GM21723 (cell line): ENCODE data around the gene TRPV3.
"Not testable (repeated sequence)": the region's sequence is repeated elsewhere in the genome, so short reads cannot be mapped to it uniquely, and the experiment has no call there.

Experiments
- ATAC-seq: cut with Tn5 transposase; IDR thresholded peaks from one replicate; pipeline ENCODE4 v1.9.1; 2021; ENCODE audit warnings: mild to moderate bottlenecking, moderate library complexity; ENCODE audit not compliant: unreplicated experiment

TRPV3 gene

DNA sequence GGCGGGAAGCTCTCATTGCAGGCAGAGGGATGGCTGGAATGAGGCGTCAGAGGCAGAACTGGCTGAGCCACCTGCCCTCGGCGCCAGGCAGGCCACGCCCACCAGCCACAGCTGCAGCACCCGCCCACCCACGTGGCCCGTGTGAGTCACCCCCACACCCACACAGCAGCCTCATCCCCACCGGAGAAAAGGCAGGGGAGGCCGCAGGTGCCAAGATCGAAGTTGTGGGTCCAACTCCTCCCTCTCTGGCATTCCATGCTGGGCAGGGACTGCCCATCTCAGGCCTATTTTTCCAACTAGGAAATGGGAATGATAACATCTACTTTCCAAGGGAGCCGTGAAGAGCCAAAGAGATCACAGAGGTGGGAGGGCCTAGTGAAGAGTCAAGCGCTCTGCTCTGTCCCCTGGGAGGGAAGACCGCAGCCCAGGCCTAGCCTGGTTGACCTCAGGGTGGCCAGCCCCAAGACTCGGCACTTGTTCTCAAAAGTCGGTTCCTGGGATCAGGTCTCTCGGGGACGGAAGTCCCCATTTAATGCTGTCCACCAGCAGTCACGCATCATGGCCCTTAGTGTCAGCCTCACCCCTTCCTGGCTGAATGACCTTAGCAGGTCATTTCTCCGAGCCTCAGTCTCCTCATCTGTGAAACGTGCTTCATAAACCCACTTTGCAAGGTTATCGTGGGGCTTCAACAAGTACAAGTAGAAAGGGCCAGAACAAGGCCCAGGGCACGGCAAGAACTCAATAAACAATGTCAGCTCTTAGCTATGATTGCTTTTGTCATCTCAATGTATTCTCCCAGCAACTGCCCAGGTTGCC is at the start of gene TRPV3:
Gene TRPV3, minus strand, starts transcription at position 45 of the 816 bp plus-strand sequence. CDS start 2,962 bp downstream, outside the sequence.
- ATAC-seq: peak; percentile 37

DNA sequence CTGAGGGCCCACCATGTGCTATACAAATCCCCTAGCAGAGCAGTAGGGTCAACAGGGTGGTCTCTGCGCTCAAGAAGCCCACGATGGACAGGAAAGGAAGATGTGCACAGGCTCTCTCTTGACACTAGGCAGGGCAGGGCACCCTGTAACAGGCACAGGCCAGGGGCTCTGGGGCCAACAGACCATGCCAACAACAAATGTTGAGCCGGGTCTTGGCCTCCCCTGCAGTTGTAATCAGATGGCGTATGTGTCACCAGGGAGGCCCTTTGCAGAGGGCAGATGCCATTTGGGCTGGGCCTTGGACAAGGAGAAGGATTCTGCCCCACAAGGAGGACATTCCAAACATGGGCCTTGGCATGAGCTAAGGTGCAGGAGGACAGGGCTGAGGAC is 46.3 kb upstream of the TRPV3 start:
- no peak for ATAC-seq

DNA sequence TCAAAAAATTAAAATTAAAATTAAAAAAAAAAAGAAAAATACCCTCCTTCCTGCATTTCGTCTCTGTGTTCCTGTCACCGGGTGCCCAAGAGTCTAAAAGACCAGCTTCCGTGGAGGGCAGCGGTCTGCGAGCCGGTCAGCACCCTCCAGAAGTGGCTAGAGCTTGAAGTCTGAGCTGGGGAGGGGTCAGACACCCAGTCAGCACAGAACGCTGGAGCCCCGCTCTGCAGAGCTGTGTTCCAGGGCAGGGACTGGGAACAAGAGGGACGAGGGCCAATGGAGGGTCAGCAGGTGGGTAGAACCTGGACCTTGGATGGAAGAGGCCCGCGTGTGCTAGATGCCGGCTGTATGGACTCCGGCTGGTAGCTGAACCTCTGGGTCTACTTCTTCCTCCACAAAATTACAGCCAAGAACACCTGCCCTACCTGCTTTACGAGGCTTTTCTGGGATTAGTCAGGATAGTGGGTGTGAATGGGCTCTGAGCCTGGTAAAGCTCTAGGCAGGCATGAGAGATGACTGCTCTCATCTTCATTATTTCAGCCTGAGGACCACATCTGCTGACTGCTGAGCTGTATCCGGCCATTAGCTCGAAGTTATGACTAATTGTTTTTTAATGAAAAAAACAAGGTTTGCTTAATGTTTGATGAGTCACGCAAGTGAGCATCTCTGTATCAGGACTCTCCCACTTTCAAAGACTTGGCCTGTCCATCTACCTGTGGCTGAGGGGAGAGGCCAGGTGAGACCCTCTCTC is 45.7 kb upstream of the TRPV3 start:
- no peak for ATAC-seq

DNA sequence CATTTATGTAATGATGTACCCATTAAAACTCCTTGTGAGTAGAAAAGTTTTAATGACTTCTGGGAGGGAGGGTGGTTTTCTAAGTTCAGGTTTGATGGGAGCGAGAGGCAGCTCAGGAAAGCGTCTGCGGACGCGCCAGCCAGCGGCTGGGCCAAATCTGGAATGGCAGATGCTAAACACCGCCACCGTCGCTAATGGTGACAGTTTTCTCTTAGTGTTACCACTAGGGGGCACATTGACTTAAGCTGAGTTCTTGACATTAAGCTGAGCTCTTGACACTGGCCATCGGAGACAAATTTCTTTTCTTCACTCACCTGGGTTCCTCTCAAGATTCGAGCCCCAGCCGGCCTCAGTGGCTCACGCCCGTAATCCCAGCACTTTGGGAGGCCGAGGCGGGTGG is 44.9 kb upstream of the TRPV3 start:
- ATAC-seq: no peak

DNA sequence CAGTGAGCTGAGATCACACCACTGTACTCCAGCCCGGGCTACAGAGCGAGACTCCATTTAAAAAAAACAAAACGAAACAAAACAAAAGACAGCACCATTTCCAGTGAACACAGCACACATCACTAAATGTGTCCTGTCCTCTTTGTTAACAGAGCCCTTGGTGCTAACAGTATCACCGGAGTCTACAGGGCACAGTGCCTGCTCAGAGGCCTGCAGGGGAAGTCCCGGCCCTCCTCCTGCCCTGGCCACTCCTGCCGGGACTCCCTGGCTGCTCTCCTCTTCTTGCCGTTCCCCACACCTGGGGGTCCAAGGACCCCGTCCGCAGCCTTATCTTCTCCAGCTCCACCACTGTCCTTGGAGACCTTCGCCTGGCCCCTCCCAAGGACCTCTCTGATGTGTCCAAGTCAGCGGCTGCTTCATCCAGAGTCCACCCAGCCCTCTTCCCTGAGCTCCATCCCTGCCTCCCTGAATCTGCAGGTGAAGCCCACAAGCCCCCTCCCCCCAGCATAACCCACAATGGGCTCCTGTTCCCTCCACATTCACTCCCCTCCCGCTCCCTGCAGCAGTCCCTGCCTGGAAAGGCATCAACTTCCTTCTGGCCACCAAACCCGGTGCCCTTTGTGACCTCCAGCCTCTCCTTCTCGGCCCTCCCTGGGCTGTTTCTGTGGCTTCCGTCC is 43.1 kb upstream of the TRPV3 start:
- ATAC-seq: no peak

DNA sequence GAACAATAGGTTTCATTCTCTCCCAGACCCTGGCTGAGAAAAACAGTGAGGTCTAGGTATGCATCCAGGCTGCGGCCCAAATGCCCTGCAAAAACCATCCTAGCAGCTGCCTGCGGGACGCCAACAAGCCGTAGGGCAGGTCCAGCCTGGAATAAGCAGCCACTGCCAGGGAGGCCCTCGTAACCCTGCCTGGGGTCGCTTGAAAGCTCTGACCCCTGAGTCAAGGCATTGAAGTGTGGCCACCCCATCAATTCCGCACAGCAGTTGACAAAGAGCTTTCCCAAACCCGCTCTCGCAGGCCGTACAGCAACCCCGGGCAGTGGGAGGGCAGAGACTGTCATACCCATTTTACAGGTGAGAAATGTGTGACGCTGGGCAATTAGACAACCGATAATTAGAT is 40.5 kb upstream of the TRPV3 start:
- no peak for ATAC-seq

DNA sequence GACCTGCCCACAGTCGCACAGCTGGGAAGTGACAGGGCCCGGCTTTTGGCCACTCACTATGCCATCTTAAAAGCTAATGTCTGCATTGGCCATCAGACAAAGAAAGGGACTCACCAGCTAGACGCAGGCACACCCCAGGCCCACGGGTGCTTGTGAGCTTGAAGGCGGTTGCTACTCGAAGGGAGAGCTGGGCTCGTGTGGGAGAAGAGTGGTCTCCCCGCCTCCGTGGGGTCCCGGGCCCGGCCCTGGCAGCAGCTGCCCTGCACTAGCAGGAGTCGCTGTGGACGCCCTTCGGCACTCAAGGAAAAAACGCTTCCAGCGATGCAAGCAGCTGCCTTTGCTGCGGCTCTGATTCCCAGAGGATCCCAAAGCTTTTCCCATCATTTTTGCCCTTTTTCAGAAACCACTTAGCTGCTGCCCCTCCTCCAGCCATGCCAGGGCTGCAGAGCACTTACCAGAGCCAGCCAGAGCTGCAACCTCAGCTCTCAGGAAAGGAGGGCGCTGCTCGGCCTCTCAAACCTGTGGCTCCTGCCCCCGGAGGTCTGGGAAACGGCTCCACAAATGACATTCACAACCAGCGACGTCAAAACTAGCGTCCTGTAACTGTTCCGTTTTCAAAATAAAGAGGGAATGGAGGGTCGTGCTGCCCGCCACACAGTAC is 39.3 kb upstream of the TRPV3 start:
- ATAC-seq: no peak

DNA sequence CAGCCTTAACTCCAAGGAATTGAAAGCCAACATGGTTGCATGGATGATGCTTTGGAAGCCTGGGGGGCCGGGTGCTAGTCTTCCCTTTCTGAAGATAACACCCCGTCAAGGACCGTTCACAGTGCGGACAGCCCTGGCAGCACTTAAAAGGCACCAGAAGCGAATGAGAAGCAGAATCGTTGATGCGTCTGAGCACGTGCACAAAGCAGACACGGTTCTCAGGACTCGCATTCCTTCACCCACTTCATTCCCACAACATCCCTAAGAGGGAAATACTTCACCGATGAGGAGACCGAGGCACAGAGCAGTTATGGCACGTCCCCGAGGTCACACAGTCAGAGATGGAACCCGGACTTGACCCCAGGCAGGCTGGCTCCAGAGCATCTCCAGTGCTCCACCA is 37.4 kb upstream of the TRPV3 start:
- no peak for ATAC-seq

DNA sequence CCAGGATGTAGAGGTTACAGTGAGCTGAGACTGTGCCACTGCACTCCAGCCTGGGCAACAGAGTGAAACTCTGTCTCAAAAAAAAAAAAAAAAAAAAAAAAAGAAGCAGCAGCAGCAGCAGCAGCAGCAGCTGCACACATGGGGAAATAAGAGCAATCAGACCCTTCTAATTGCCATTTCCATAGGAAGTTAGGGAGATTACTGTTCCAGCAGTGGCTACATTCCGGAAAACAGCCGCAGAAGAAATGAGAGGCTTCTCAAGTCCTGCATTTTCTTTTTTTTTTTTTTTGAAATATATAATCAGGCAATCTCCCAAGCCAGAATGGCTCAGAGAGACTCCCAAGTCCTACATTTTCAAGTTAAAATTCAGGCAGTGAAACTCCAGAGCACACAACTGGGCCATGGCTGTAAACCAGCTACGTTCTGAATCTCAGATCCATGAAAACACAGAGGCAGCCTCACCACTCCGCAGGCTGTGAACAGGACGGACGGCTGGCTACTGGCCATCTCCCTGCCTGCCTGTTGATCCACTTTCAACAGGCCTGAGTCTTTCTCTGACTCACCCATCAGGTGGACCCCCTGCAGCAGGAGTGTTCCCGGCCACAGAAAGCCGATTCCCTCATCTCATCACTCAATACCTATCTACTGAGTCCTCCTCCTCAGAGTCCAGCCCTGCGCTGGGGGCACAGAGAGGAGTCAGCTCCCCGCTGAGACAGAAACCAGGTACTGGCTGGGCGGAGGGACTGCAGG is 36.6 kb upstream of the TRPV3 start:
- no peak for ATAC-seq

DNA sequence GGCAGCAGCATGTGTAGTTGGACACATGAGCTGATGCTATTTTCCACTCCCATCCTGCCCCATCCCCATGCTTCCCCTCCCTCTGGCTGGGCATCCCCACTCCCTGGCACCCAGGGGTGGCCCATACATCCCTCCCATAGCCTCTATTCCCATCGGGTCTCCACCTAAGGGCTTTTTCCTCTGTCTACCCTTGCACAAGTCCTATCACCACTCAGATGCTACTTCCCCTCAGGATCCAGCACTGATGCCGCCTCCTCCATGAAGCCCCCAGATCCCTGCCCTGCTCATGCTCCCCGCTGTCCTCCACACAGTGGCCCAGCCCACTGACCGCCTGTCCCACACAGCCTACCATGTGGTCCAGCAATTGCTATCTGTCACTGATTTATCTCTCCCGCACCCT is 35.8 kb upstream of the TRPV3 start:
- no peak for ATAC-seq

DNA sequence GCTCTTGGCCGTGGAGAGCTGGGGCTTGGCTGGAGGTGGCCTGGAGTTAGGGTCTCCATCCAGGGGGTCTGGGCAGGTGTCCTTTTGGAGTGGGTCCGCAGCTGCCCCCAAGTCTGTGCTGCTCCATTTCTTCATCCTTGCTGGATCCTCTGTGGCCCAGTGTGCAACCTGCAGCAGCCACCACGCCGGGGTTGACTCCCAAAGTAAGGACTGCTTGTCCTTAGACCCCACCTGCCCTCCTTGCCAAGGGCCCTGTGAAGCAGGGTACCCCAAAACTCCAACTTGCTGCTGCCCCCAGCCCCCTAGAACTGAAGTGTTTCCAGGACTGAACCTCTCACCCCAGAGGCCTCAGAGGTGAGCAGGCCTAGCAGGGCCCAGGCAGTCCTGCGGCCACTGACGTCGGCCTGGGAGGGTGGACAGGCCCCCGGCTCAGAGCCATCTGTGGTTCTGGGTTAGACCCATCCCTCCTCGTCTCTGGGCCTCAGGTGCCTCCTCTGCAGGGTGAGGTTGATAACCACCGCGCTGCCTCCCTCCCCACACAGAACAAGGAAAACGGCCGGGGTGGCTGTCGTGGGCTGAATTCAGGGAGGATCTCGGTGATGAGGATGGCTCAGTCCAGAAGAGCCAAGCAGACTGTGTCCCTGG is 34.7 kb upstream of the TRPV3 start:
- ATAC-seq: no peak

DNA sequence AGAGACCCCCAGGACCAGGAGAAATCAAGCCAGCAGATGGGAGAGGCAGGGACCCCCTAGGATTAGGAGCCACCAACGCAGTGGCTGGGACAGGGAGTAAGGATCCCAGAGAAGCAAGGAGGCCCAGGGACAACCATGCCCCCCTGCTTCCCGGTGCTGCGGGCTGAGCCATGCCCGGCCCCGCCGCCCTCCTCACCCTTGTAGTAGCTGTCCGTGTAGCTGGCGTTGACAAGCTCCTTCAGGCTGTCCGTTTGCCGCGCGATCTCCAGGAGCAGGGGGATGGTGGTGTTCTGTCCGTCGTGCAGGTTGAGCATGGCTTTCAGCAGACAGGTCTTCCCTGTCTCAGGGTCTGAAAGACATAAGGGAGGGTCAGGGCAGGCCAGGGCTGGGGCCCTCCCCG is 33.2 kb upstream of the TRPV3 start:
- ATAC-seq: no peak

DNA sequence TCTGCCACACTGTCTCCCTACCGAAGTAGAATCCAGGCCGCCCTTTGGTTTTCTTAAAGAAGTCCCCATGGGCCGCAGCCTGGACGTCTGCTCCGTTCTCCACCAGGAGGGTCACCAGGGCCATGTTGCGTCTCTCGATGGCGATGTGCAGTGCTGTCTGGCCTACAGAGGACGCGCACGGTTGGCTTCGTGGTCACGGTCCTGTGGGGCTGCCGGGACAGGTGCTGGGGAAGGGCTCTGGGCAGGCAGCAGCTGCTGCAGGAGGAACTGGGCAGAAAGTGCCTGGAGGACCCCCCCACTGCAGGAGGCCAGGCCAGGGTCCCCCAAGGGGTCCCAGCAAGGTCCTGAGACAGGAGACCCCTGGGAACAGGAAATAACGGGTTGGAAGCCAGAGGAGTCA is 32.6 kb upstream of the TRPV3 start:
- no peak for ATAC-seq

DNA sequence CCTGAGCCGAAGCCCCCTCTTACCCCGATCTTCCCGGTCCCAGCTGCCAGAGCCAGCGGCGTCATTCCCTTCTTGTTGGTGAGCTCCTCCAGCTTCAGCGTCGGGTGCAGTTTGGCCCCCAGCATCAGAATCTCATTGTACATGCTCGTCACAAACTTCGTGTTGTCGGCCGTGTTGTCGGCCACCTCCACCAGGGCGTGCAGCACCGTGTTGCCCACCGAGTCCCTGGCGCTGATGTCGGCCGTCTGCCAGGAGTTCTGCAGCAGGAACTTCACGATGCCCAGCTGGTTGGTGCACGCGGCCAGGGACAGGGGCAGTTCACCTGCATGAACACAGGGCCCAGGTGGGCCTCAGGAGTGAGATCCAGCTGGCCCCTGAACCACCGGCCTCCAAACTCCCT is 32.2 kb upstream of the TRPV3 start:
- no peak for ATAC-seq

DNA sequence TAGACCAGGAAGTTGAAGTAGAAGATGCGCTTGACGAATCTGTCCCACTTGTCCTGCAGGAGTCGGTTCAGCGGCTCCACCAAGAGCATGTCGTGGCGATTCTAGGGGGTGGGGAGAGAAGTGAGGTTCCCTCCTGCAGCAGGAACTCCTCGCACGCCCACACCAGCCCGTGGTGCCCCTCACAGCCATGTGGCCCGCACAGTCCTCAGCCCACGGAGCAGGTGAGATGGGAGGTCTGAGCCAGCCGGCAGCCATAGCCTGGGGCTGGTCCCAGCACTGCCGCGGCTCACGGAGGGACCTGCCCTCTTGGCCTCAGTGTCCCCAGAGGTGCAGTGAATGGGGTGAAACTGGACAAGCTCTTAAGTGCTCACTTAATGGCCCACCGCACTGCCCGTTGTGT is 28.2 kb upstream of the TRPV3 start:
- ATAC-seq: no peak

DNA sequence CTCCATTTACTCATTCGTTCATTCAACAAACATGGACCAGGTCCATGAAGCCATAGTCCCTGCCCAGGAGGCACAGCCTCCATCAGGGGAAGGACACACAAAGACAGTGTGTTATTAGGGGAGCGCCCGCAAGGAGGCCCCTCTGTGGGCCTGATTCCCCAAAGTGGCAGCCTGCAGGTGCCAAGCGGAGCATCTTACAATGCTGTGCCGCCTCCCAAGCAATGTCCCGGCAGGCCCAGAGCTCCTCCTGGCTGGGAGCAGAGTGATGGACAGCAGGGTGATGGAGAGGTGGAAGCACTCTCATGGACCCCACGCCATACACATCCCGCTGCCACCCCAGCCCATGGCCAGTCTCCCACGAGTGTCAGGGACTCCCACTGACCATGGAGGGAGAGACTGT is 25.8 kb upstream of the TRPV3 start:
- no peak for ATAC-seq

DNA sequence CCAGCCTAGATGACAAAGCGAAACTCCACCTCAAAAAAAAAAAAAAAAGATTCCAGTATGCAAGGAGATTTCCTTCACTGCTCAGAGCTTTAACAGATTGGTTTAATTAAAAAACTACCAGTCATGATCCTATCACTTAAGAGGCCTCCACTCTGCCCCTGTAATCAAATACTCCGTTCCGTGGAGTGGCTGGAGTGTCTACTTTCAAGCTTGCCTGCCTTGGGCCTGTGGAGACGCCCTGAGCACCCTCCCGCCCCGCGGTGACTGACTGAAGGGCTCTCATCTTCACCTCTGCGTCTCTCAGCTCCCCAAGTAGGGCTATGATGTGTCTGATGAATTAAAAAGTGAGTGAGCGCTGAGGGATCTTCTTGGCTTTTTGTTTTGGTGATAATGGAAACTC is 25.3 kb upstream of the TRPV3 start:
- no peak for ATAC-seq

DNA sequence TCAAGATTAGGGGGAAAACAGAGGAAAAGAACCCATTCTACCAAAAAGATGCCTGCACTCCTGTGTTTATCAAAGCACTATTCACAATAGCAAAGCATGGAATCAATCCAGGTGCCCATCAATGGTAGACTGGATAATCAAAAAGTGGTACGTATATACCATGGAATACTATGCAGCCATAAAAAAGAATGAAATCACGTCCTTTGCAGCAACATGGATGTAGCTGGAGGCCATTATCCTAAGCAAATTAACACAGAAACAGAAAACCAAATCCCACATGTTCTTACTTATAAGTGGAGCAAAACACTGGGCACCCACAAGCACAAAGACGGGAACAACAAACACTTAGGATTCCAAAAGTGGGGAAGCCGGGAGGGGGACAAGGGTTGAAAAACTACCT is 21.1 kb upstream of the TRPV3 start:
- ATAC-seq: not testable (repeated sequence)

DNA sequence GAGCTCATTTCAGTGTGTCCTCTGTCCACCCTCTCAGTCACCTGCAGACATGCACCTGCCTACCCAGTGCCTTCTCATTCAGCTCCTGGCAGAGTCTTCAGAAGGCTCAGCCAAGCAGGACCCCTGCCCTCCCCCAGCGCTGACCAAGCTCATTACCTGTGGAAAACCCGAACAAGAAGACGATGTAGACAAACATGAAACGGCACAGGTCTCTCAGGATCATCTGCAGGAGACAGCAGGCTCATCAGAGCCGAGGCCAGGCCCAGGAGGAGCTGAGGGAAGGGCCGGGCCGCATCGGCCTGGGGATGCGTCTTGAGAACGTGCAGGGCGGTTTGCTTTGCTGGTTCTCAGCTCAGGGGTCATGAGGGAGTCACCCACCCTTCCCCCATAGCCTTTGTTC is 19.4 kb upstream of the TRPV3 start:
- ATAC-seq: no peak

DNA sequence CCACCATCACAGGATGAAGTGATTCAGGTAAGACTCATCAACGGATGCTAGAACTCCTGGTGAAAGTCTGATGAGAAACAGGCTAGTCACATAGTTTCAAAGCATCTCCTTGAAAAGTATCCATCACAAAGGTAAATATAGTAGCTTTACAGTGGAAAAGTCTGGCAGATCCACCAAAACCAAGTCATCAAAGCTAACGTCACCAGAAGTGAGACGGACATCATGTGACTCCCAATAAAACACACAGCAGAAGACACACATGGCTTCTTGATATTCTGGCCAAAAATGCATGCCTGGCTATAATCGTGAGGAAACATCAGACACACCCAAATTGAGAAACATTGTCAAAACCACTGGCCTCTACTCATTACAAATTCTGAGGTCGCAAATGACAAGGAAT is 17.9 kb upstream of the TRPV3 start:
- no peak for ATAC-seq
